Coronary artery (tissue), 2 donors: ENCODE measurements around the gene SLC23A2.

Experiments
- DNase-seq: peaks from one replicate; pipeline ENCODE4 v3.0.0-alpha.2; 2017; ENCODE audit warnings: low spot score
- H3K27ac ChIP-seq, 2 donors: fragments of 200-600 bp; sonication (generic); one replicate each; pipeline ENCODE4 v1.5.1; 2016 to 2019
- H3K4me3 ChIP-seq: fragments of 200-600 bp; sonication (generic); 2 replicates; pipeline ENCODE4 v1.5.1; 2016; ENCODE audit warnings: mild to moderate bottlenecking, moderate library complexity
- TF ChIP-seq, protein P1 (sequence below): fragments of 200-600 bp; sonication (generic); IDR thresholded peaks from one replicate; pipeline ENCODE4 v1.5.1; 2019; ENCODE audit warnings: antibody characterized with exemption

The SLC23A2 gene

DNA sequence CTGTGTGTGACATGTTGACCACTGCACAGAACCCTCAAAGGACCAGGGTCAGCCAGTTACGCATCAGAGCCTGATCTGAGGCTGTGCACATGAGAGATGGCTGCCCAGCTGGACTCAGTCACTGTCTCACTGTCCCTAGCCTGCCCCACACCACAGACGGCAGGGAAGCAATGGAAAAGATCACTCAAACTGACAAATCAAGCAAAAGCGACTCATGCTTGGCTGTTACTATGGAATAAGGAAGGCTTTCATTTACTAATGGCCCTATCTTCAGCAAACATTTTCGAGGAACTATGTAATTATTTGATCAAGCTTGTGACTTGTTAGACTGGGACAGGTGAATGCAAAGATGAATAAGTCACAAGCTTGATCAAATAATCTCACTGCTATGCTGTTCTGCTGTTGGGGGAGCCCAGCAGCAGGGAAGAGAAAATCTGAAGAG is 137.0 kb downstream of the SLC23A2 start:
- no peak overlapping the region for H3K4me3 ChIP-seq
- no peak for DNase-seq
- TF ChIP-seq, protein P1, sequence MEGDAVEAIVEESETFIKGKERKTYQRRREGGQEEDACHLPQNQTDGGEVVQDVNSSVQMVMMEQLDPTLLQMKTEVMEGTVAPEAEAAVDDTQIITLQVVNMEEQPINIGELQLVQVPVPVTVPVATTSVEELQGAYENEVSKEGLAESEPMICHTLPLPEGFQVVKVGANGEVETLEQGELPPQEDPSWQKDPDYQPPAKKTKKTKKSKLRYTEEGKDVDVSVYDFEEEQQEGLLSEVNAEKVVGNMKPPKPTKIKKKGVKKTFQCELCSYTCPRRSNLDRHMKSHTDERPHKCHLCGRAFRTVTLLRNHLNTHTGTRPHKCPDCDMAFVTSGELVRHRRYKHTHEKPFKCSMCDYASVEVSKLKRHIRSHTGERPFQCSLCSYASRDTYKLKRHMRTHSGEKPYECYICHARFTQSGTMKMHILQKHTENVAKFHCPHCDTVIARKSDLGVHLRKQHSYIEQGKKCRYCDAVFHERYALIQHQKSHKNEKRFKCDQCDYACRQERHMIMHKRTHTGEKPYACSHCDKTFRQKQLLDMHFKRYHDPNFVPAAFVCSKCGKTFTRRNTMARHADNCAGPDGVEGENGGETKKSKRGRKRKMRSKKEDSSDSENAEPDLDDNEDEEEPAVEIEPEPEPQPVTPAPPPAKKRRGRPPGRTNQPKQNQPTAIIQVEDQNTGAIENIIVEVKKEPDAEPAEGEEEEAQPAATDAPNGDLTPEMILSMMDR, result no peak
- H3K27ac ChIP-seq, result no peak overlapping the region

DNA sequence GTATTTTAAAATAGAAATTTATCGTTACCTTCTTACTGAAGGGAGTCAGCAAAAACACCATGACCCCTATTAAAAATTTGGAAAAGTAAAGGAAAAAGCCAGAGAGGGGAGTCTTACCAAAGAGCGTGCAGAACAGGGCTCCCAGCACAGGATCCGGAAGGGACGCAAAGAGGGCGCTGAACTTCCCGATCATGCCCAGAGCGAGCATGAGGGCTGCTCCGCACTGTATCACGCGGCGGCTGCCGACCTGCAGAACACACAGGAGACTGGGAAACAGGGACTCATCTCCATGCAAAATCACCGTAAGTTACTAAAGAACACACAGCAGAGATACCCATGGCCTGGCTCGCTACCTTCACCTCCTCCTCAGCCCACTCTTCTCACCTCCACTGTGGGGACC is 138.6 kb downstream of the SLC23A2 start:
- Histone ChIP-seq H3K27ac (no peak overlapping the region), H3K4me3 (no peak overlapping the region)

DNA sequence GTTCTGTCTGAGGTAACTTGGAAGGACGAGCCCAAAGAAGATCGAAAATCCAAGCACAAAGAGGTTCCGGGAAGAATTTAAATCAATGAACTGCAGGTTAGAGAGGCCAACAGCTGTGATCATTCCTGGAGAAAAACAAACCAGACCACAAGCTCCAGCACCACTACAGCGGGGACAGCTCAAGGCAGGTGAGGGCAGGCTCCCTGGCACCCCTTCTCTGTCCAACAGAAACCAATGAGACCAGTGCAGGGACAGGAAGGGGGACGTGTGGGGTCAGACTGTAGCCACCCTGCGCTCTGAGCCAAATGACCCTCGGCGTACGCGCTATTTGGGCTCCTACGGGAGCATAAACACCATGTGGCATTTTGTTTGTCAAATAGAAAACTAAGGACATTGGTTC is 139.3 kb downstream of the SLC23A2 start:
- TF ChIP-seq, protein P1, result no peak
- DNase-seq, result no peak
- H3K4me3 ChIP-seq, result no peak overlapping the region

More for the DNA sequence above, 138.6 kb downstream of the SLC23A2 start:
- TF ChIP-seq, protein P1, result no peak
- no peak for DNase-seq

DNA sequence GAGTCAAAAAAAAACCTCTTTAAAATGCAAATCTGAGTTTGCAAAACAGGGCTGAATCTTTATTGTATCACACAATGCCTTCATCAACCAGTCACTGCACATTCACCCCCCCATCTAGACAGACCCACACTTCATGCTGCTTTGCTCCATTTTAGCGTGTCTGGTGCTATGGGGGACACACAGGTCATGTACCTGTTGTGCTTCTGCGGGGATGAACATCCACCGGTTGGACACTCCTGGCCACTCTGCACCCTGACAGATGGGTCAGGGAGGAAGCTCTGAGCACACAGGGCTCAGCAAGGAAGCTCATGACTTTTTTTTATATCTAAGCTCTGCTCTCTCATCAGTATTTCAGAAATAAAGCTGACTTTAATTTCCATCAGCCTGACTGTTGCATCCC is 143.3 kb downstream of the SLC23A2 start:
- Histone ChIP-seq H3K4me3 (no peak overlapping the region), H3K27ac (no peak overlapping the region)
- no peak for DNase-seq
- TF ChIP-seq, protein P1, result no peak

More for the DNA sequence above, 139.3 kb downstream of the SLC23A2 start:
- no peak overlapping the region for H3K27ac ChIP-seq

DNA sequence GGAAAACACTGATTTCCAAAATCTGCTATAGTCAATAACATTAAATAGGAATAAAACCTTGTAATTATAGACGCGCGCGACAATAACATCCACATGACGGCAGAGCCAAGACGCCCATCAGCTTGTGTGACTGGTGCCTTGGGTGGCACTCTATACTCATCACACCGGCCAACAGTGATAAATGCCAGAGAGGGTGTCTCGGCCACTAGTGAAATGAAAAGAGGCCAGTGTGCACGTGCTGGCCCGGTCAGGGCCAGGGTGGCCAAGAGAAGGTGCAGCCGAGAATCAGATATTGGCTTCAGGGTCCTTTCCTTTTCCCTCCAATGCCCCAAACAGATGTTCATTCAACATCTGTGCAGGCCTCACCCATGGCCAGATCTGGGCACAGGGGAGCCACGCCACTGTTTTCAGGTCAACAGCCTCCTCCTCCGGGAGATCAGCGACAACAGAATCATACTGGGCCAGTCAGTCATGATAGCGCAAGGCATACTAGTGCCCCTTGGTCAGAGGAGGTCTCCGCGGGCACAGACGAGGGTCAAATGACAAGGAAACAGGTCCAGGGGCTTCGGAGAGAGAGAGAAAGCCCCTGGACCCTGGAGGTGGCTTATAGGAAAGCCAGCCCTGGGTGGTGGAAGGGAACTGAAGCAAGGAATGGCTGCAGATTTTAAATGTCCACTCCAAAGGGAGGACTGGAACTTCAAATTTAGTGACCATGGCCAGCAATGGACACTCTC is 145.1 kb downstream of the SLC23A2 start:
- Histone ChIP-seq H3K27ac (peak overlapping the region in 1 of 2 donors; percentile 47), H3K4me3 (no peak overlapping the region)
- DNase-seq, result no peak
- TF ChIP-seq, protein P1, result no peak

DNA sequence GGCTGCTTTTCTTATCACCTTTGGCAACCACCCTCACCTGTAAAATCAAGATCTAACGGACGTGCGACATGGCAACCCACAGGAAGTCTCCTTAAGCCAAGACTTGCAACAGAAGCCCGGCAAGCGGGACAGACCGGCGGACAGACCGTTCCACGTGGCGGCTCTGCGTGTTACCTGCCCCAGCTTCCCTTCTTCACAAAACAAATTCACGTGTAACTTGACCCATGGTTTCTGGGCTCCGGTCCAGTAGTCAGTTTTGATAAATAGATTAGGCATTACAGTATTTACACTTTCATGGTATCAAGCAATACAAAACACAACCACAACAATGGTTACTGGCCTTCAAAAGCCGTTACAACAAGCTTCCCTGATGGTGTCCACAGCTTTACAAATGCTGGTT is 145.8 kb downstream of the SLC23A2 start:
- Histone ChIP-seq H3K27ac (no peak overlapping the region), H3K4me3 (no peak overlapping the region)
- DNase-seq, result no peak
- TF ChIP-seq, protein P1, result no peak

DNA sequence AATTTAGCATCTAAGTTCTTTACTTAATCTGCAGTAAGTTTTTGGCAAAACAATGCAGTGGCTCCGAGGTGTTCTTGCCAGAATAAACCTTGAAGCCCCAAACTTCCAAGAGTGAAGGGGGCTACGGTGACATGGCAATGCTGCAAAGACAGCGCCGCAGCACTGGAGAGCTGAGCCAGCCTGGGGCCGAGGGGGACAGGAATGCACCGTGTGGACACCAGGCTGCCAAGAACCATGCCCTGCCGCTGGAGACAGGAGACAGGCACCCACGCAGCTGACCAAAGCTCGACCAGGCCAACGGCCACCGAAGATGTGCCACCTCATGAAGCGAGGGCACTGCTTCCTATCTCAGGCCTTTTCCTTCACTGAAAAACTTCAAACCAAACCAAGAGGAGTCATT is 146.2 kb downstream of the SLC23A2 start:
- no peak for DNase-seq
- TF ChIP-seq, protein P1, result no peak
- no peak overlapping the region for H3K27ac ChIP-seq
- no peak overlapping the region for H3K4me3 ChIP-seq
